HEK293T (cell line): Measurements from ENCODE around the gene GNG12.

Experiments used
- ARNT ChIP-seq: fragments of 450-650 bp; IDR thresholded peaks from 2 replicates; pipeline ENCODE4 v1.6.1; 2017; ENCODE audit warnings: mild to moderate bottlenecking
- FOXA1 ChIP-seq: fragments of 450-650 bp; IDR thresholded peaks from 2 replicates; pipeline ENCODE4 v1.6.1; 2016; ENCODE audit warnings: mild to moderate bottlenecking
- FOXM1 ChIP-seq: fragments of 450-650 bp; IDR thresholded peaks from 2 replicates; pipeline ENCODE4 v1.6.1; 2017; ENCODE audit warnings: mild to moderate bottlenecking, borderline replicate concordance
- HDGF ChIP-seq: fragments of 450-650 bp; IDR thresholded peaks from 2 replicates; pipeline ENCODE4 v1.6.1; 2017; ENCODE audit warnings: antibody characterized with exemption, borderline replicate concordance
- L3MBTL2 ChIP-seq: fragments of 450-650 bp; conservative IDR thresholded peaks from 2 replicates; pipeline ENCODE4 v1.6.1; 2016; ENCODE audit warnings: mild to moderate bottlenecking
- SUZ12 ChIP-seq: fragments of 450-650 bp; IDR thresholded peaks from 2 replicates; pipeline ENCODE4 v1.6.1; 2016; ENCODE audit warnings: mild to moderate bottlenecking

DNA sequence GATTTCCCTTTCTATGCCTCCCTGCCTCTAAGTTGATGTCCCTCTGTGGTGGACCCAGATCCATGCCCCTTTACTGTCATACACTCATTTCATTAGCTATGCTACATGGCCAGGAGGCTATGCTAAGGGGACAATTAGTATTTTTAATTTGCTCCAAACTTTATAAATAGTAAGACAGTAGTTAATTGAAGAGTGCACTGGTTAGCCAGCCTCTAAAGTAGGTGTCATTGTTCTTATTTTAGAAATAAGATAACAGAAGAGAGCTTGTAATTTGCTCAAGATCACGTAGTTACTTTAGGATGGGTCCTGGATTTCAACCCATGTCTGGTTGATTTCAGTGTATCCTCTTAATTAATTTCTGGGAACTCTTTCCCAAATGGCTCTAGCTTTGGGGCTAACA lies 29.4 kb upstream of the GNG12 start:
- TF ChIP-seq FOXM1 (no peak), HDGF (no peak), FOXA1 (no peak), SUZ12 (no peak), ARNT (no peak), L3MBTL2 (no peak)
